ENCODE data around the gene HIVEP2. TPM values are rescaled to one million over a fixed set of nuclear protein-coding genes. Genes with fewer than 3 reads are reported as not detected.

HIVEP2 gene
- total and polyA plus RNA-seq, 10 donors: 2.5 to 41.3 (median 30.3) TPM

GRCh38 chr6:142887517-142887916 lies 57.5 kb downstream of the HIVEP2 start:
- Histone ChIP-seq H3K27me3 (replicated peaks in 1 of 7) (no peaks in the 10 kb centered on the region), H3K9me3 (no peaks in the 10 kb centered on the region), H3K27ac (peak overlapping the region in 4 of 8 donors; percentile 34 to 69 (median 68)), H3K36me3 (no peaks in the 10 kb centered on the region), H3K4me3 (no peak overlapping the region), H3K4me1 (peaks cover 20 to 89% (median 44%) of the 10 kb centered on the region in 6 donors)
- DNase-seq: no peak
- no peak for TF ChIP-seq POLR2A (IDR thresholded peaks at IDR 0.05)
- intact Hi-C loops (cut with DNase I; ENCODE audit: low total_unique reads): no loop called here
- 77 to 83% (median 81%) methylated on average over 3 of the region's 3 CpGs for WGBS, 5 donors

GRCh38 chr6:142886431-142887170 lies 58.4 kb downstream of the HIVEP2 start:
- 27 to 37% (median 34%) methylated on average over 4 of the region's 4 CpGs for WGBS, 5 donors
- intact Hi-C loops (cut with DNase I; ENCODE audit: low total_unique reads): no loop called here
- H3K4me3 ChIP-seq: no peak overlapping the region
- peaks cover 20 to 90% (median 44%) of the 10 kb centered on the region in 6 donors for H3K4me1 ChIP-seq
- H3K27ac ChIP-seq: peak overlapping the region in 4 of 8 donors; percentile 34 to 69 (median 68)
- no peaks in the 10 kb centered on the region for H3K9me3 ChIP-seq
- no peak for TF ChIP-seq POLR2A (IDR thresholded peaks at IDR 0.05)
- no peak for TF ChIP-seq POLR2AphosphoS5 (IDR thresholded peaks at IDR 0.05)
- peak in 9 of 11 experiments; percentile 15 to 58 (median 44) for TF ChIP-seq CTCF (IDR thresholded peaks at IDR 0.05 in 8 of 11, conservative IDR thresholded peaks at IDR 0.05 in 3 of 11)
- no peak for DNase-seq
- no peaks in the 10 kb centered on the region for H3K36me3 ChIP-seq
- no peaks in the 10 kb centered on the region for H3K27me3 ChIP-seq (replicated peaks in 1 of 7)

- Histone ChIP-seq H3K9me3 (no peaks in the 10 kb centered on the region), H3K27ac (peak overlapping the region in 6 of 8 donors; percentile 52 to 78 (median 66)), H3K4me1 (peaks cover 20 to 96% (median 44%) of the 10 kb centered on the region in 6 donors), H3K36me3 (no peaks in the 10 kb centered on the region), H3K4me3 (peak overlapping the region in 5 of 8 donors; percentile 3 to 60 (median 21)), H3K27me3 (replicated peaks in 1 of 7) (no peaks in the 10 kb centered on the region)
- no peak for DNase-seq
- TF ChIP-seq POLR2A (IDR thresholded peaks at IDR 0.05) (no peak), POLR2AphosphoS5 (IDR thresholded peaks at IDR 0.05) (peak in 1 of 3 donors; percentile 53)
- 13 to 21% (median 17%) methylated on average over 10 of the region's 10 CpGs for WGBS, 5 donors
- intact Hi-C loops (cut with DNase I; ENCODE audit: low total_unique reads): no loop called here
These were observed 59.7 kb downstream of the HIVEP2 start for GRCh38 chr6:142885182-142885867.

GRCh38 chr6:142884214-142885035 lies 60.6 kb downstream of the HIVEP2 start:
- Histone ChIP-seq H3K27ac (peak overlapping the region in 6 of 8 donors; percentile 52 to 78 (median 66)), H3K4me1 (peaks cover 20 to 90% (median 44%) of the 10 kb centered on the region in 6 donors), H3K4me3 (peak overlapping the region in 4 of 8 donors; percentile 3 to 60 (median 20)), H3K27me3 (replicated peaks in 1 of 7) (no peaks in the 10 kb centered on the region), H3K9me3 (no peaks in the 10 kb centered on the region), H3K36me3 (no peaks in the 10 kb centered on the region)
- DNase-seq: no peak
- WGBS, 5 donors: 58 to 67% (median 63%) methylated on average over 8 of the region's 8 CpGs
- intact Hi-C loops (cut with DNase I; ENCODE audit: low total_unique reads): no loop called here
- TF ChIP-seq CTCF (IDR thresholded peaks at IDR 0.05 in 8 of 11, conservative IDR thresholded peaks at IDR 0.05 in 3 of 11): no peak
- no peak for TF ChIP-seq POLR2AphosphoS5 (IDR thresholded peaks at IDR 0.05)
- no peak for TF ChIP-seq POLR2A (IDR thresholded peaks at IDR 0.05)
